ENCODE results near the gene CYP27B1. TPM values are rescaled to one million over a fixed set of nuclear protein-coding genes. Genes with fewer than 3 reads are reported as not detected.

The CYP27B1 gene
- total RNA-seq, 1 experiment from 2014 or later, result 27.5 TPM

- no peaks in the 10 kb centered on the region for H3K9me3 Mint-ChIP-seq (ENCODE audit: unreplicated experiment)
- H3K4me1 Mint-ChIP-seq (ENCODE audit: insufficient read depth, unreplicated experiment), result peaks cover 11% of the 10 kb centered on the region
- ChIA-PET POLR2A (interaction anchor here (0.7 to 4.5 kb wide), 5 partner anchors 8 to 41 kb away, joined by 3 to 17 read pairs (median 5); partner anchors contain the start of genes OS9 and TSPAN31), CTCF (interaction anchor here (0.6 to 4.2 kb wide), 11 partner anchors 10 to 847 kb away, joined by 3 to 43 read pairs (median 4); no protein-coding TSS in a partner anchor)
- BruUV-seq (replicated peaks), result no TSS peak
- DNase-seq (ENCODE audit: unreplicated experiment), result no peak
- H3K27me3 Mint-ChIP-seq (ENCODE audit: insufficient read depth, unreplicated experiment), result peaks cover 55% of the 10 kb centered on the region
- intact Hi-C loops (cut with micrococcal nuclease), result no loop called here
- H3K27ac Mint-ChIP-seq (ENCODE audit: low read depth, unreplicated experiment), result no peak overlapping the region
- H3K36me3 Mint-ChIP-seq (ENCODE audit: insufficient read depth, unreplicated experiment), result no peaks in the 10 kb centered on the region
- H3K4me3 Mint-ChIP-seq (ENCODE audit: unreplicated experiment), result no peak overlapping the region
- TF ChIP-seq CTCF (IDR thresholded peaks at IDR 0.05; ENCODE audit: unreplicated experiment), result no peak
These were observed 31.6 kb downstream of the CYP27B1 start for GRCh38 chr12:57735198-57735855.

- POLR2A ChIA-PET, result interaction anchor here (0.7 to 4.5 kb wide), 5 partner anchors 8 to 40 kb away, joined by 3 to 17 read pairs (median 5); partner anchors contain the start of genes OS9 and TSPAN31
- Mint-ChIP-seq H3K27me3 (ENCODE audit: insufficient read depth, unreplicated experiment) (peaks cover 49% of the 10 kb centered on the region), H3K4me3 (ENCODE audit: unreplicated experiment) (no peak overlapping the region)
These were observed 32.3 kb downstream of the CYP27B1 start for GRCh38 chr12:57734591-57734990.

GRCh38 chr12:57733928-57734327 lies 33.0 kb downstream of the CYP27B1 start:
- no peaks in the 10 kb centered on the region for H3K36me3 Mint-ChIP-seq (ENCODE audit: insufficient read depth, unreplicated experiment)
- TF ChIP-seq CTCF (IDR thresholded peaks at IDR 0.05; ENCODE audit: unreplicated experiment), result no peak
- no peak for DNase-seq (ENCODE audit: unreplicated experiment)
- no peak overlapping the region for H3K27ac Mint-ChIP-seq (ENCODE audit: low read depth, unreplicated experiment)
- ChIA-PET POLR2A (interaction anchor here (1.4 to 4.5 kb wide), 3 partner anchors 7 to 40 kb away, joined by 5 to 17 read pairs (median 9); partner anchors contain the start of genes OS9 and TSPAN31), CTCF (interaction anchor here (0.5 to 1.1 kb wide), 2 partner anchors 17 to 25 kb away, joined by 3 read pairs; no protein-coding TSS in a partner anchor)
- no peaks in the 10 kb centered on the region for H3K9me3 Mint-ChIP-seq (ENCODE audit: unreplicated experiment)
- peaks cover 42% of the 10 kb centered on the region for H3K27me3 Mint-ChIP-seq (ENCODE audit: insufficient read depth, unreplicated experiment)
- BruUV-seq (replicated peaks), result no TSS peak
- intact Hi-C loops (cut with micrococcal nuclease), result no loop called here
- peaks cover 11% of the 10 kb centered on the region for H3K4me1 Mint-ChIP-seq (ENCODE audit: insufficient read depth, unreplicated experiment)
- H3K4me3 Mint-ChIP-seq (ENCODE audit: unreplicated experiment), result no peak overlapping the region

More at GRCh38 chr12:57734591-57734990, 32.3 kb downstream of the CYP27B1 start:
- DNase-seq (ENCODE audit: unreplicated experiment), result no peak
- Mint-ChIP-seq H3K36me3 (ENCODE audit: insufficient read depth, unreplicated experiment) (no peaks in the 10 kb centered on the region), H3K4me1 (ENCODE audit: insufficient read depth, unreplicated experiment) (peaks cover 11% of the 10 kb centered on the region), H3K27ac (ENCODE audit: low read depth, unreplicated experiment) (no peak overlapping the region), H3K9me3 (ENCODE audit: unreplicated experiment) (no peaks in the 10 kb centered on the region)
- CTCF ChIA-PET, result interaction anchor here (0.6 to 4.2 kb wide), 8 partner anchors 9 to 469 kb away, joined by 3 to 43 read pairs (median 4); no protein-coding TSS in a partner anchor
- intact Hi-C loops (cut with micrococcal nuclease), result no loop called here
- BruUV-seq (replicated peaks), result no TSS peak
- TF ChIP-seq CTCF (IDR thresholded peaks at IDR 0.05; ENCODE audit: unreplicated experiment), result no peak

All from MCF 10A (cell line).